NCI-H510A (cell line): Measurements from ENCODE around the gene PGM2.
A peak's percentile ranks its signal among the peaks of the same experiment; 100 is the strongest.
"Not testable (repeated sequence)": the region's sequence is repeated elsewhere in the genome, so short reads cannot be mapped to it uniquely, and the experiment has no call there.

Source experiments
- DNase-seq: peaks from one replicate; lab custom pipeline; 2025; lab: John Stamatoyannopoulos, UW

Gene PGM2

GRCh38 chr4:37826295-37827029 is at the start of gene PGM2:
Gene PGM2, plus strand, starts transcription at chr4:37826686. Its CDS starts 47 bp downstream, at chr4:37826733.
- DNase-seq: peak; percentile 72

GRCh38 chr4:37779896-37780295 is 46.6 kb upstream of the PGM2 start:
- no peak for DNase-seq

- DNase-seq: no peak
Measured at GRCh38 chr4:37780444-37781130, 45.9 kb upstream of the PGM2 start.

- no peak for DNase-seq
Measured at GRCh38 chr4:37781131-37781455, 45.4 kb upstream of the PGM2 start.

GRCh38 chr4:37786267-37786666 is 40.2 kb upstream of the PGM2 start:
- DNase-seq: not testable (repeated sequence)

- not testable (repeated sequence) for DNase-seq
Measured at GRCh38 chr4:37787883-37788460, 38.5 kb upstream of the PGM2 start.

- DNase-seq: no peak
Measured at GRCh38 chr4:37788819-37789218, 37.7 kb upstream of the PGM2 start.

GRCh38 chr4:37792241-37792640 is 34.2 kb upstream of the PGM2 start:
- DNase-seq: no peak

- no peak for DNase-seq
Measured at GRCh38 chr4:37793562-37793961, 32.9 kb upstream of the PGM2 start.

GRCh38 chr4:37794056-37794455 is 32.4 kb upstream of the PGM2 start:
- no peak for DNase-seq

GRCh38 chr4:37795581-37796195 is 30.8 kb upstream of the PGM2 start:
- no peak for DNase-seq

GRCh38 chr4:37797374-37797773 is 29.1 kb upstream of the PGM2 start:
- no peak for DNase-seq

- no peak for DNase-seq
Measured at GRCh38 chr4:37797923-37798322, 28.6 kb upstream of the PGM2 start.

GRCh38 chr4:37798616-37799015 is 27.9 kb upstream of the PGM2 start:
- no peak for DNase-seq

- DNase-seq: no peak
Measured at GRCh38 chr4:37799941-37800554, 26.4 kb upstream of the PGM2 start.

GRCh38 chr4:37802068-37802666 is 24.3 kb upstream of the PGM2 start:
- DNase-seq: peak; percentile 41

- no peak for DNase-seq
Measured at GRCh38 chr4:37803348-37803973, 23.0 kb upstream of the PGM2 start.

GRCh38 chr4:37805091-37805490 is 21.4 kb upstream of the PGM2 start:
- no peak for DNase-seq

GRCh38 chr4:37812713-37813112 is 13.8 kb upstream of the PGM2 start:
- no peak for DNase-seq

- DNase-seq: no peak
Measured at GRCh38 chr4:37815591-37815990, 10.9 kb upstream of the PGM2 start.

GRCh38 chr4:37816006-37816405 is 10.5 kb upstream of the PGM2 start:
- no peak for DNase-seq

- no peak for DNase-seq
Measured at GRCh38 chr4:37816719-37817118, 9.8 kb upstream of the PGM2 start.
